Measurements from ENCODE around the gene PPP1R12B.
"Not testable (repeated sequence)": the region's sequence is repeated elsewhere in the genome, so short reads cannot be mapped to it uniquely, and the experiment has no call there.

Gene PPP1R12B

GRCh38 chr1:202531812-202532616 lies 183.5 kb downstream of the PPP1R12B start:
- DNase-seq (ENCODE audit: low spot score): peak; percentile 48

- DNase-seq (ENCODE audit: low spot score): not testable (repeated sequence)
Measured at GRCh38 chr1:202539166-202539574, 190.7 kb downstream of the PPP1R12B start.

GRCh38 chr1:202539583-202539982 lies 191.1 kb downstream of the PPP1R12B start:
- DNase-seq (ENCODE audit: low spot score): not testable (repeated sequence)

GRCh38 chr1:202540014-202540413 lies 191.5 kb downstream of the PPP1R12B start:
- no peak for DNase-seq (ENCODE audit: low spot score)

GRCh38 chr1:202540448-202540847 lies 191.9 kb downstream of the PPP1R12B start:
- no peak for DNase-seq (ENCODE audit: low spot score)

GRCh38 chr1:202540858-202541257 lies 192.4 kb downstream of the PPP1R12B start:
- not testable (repeated sequence) for DNase-seq (ENCODE audit: low spot score)

- DNase-seq (ENCODE audit: low spot score): not testable (repeated sequence)
Measured at GRCh38 chr1:202542415-202542814, 193.9 kb downstream of the PPP1R12B start.

GRCh38 chr1:202543537-202543936 lies 195.0 kb downstream of the PPP1R12B start:
- DNase-seq (ENCODE audit: low spot score): not testable (repeated sequence)

- not testable (repeated sequence) for DNase-seq (ENCODE audit: low spot score)
Measured at GRCh38 chr1:202544766-202545449, 196.4 kb downstream of the PPP1R12B start.

GRCh38 chr1:202545647-202546303 lies 197.3 kb downstream of the PPP1R12B start:
- DNase-seq (ENCODE audit: low spot score): not testable (repeated sequence)

- DNase-seq (ENCODE audit: low spot score): not testable (repeated sequence)
Measured at GRCh38 chr1:202546377-202546776, 197.9 kb downstream of the PPP1R12B start.

- DNase-seq (ENCODE audit: low spot score): not testable (repeated sequence)
Measured at GRCh38 chr1:202546796-202547195, 198.3 kb downstream of the PPP1R12B start.

- DNase-seq (ENCODE audit: low spot score): no peak
Measured at GRCh38 chr1:202547215-202547614, 198.7 kb downstream of the PPP1R12B start.

- not testable (repeated sequence) for DNase-seq (ENCODE audit: low spot score)
Measured at GRCh38 chr1:202550088-202550487, 201.6 kb downstream of the PPP1R12B start.

- DNase-seq (ENCODE audit: low spot score): no peak
Measured at GRCh38 chr1:202551683-202552082, 203.2 kb downstream of the PPP1R12B start.

GRCh38 chr1:202552615-202553014 lies 204.1 kb downstream of the PPP1R12B start:
- DNase-seq (ENCODE audit: low spot score): not testable (repeated sequence)

- DNase-seq (ENCODE audit: low spot score): not testable (repeated sequence)
Measured at GRCh38 chr1:202553078-202553477, 204.6 kb downstream of the PPP1R12B start.

GRCh38 chr1:202553560-202554038 lies 205.1 kb downstream of the PPP1R12B start:
- DNase-seq (ENCODE audit: low spot score): no peak

- DNase-seq (ENCODE audit: low spot score): not testable (repeated sequence)
Measured at GRCh38 chr1:202554619-202555018, 206.1 kb downstream of the PPP1R12B start.

- not testable (repeated sequence) for DNase-seq (ENCODE audit: low spot score)
Measured at GRCh38 chr1:202556037-202556436, 207.5 kb downstream of the PPP1R12B start.

- not testable (repeated sequence) for DNase-seq (ENCODE audit: low spot score)
Measured at GRCh38 chr1:202557662-202558061, 209.2 kb downstream of the PPP1R12B start.

- DNase-seq (ENCODE audit: low spot score): no peak
Measured at GRCh38 chr1:202561240-202561639, 212.7 kb downstream of the PPP1R12B start.
